Right lobe of liver (tissue), 4 donors: Measurements from ENCODE around the gene INS.

Experiments used
- POLR2A ChIP-seq: fragments of 450-650 bp; IDR thresholded peaks from one replicate; pipeline ENCODE4 v1.6.1; 2017; ENCODE audit warnings: antibody characterized with exemption, mild to moderate bottlenecking
- TF ChIP-seq, protein P1 (sequence below), 4 donors: fragments of 200-600 bp in 3 of 4; fragments of 450-650 bp in 1 of 4; IDR thresholded peaks; one replicate each; pipeline versions ENCODE4 v1.5.1 to v1.8.0; 2016 to 2022; ENCODE audit warnings: antibody characterized with exemption in 4 of 4, mild to moderate bottlenecking in 2 of 4
- donor health status: DM: no; HTN: no; CAD: no.
- donor health status: DM: no; HTN: no; CAD: no.
- donor health status: DM: no; HTN: yes; CAD: no.

DNA sequence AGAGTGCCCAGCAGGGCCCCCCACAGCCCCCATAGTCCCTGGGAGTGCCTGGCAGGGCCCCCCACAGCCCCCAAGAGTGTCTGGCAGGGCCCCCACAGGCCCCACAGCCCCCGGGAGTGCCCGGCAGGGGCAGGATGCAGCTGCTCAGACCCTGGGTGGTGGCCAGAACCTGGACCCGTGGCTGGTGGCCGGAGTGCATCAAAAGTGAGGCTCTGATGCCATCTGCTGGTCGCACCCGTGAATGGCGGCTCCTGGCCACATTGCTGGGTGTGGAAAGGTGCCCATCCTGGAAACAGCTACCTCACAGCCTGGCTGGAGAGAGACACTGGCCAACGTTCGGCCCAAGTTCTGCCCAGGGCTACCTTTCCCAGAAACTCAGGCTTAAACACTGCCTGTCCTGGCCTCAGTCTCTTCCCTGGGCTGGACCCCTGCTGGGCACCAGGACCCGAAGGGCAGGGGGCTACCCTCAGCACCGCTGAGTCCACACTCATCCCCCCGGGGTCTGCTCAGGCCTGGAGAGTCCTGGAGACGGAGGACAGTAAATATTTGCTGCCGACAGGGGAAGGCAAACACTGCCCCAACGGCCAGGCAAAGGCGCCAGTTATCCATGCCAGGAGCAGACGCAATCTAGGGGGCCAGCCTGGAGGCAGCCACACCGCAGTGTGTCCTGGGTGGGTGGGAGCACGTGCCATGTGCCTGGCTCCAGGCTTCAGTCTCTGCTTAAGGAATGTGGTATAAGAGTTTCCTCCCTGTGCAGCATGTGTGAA, 4.4 kb downstream of the INS start:
- TF ChIP-seq, protein P1, sequence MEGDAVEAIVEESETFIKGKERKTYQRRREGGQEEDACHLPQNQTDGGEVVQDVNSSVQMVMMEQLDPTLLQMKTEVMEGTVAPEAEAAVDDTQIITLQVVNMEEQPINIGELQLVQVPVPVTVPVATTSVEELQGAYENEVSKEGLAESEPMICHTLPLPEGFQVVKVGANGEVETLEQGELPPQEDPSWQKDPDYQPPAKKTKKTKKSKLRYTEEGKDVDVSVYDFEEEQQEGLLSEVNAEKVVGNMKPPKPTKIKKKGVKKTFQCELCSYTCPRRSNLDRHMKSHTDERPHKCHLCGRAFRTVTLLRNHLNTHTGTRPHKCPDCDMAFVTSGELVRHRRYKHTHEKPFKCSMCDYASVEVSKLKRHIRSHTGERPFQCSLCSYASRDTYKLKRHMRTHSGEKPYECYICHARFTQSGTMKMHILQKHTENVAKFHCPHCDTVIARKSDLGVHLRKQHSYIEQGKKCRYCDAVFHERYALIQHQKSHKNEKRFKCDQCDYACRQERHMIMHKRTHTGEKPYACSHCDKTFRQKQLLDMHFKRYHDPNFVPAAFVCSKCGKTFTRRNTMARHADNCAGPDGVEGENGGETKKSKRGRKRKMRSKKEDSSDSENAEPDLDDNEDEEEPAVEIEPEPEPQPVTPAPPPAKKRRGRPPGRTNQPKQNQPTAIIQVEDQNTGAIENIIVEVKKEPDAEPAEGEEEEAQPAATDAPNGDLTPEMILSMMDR (IDR thresholded peaks at IDR 0.05), result peak; percentile 84 to 90 (median 88)
- peak; percentile 8 for TF ChIP-seq POLR2A
